Superior temporal gyrus (tissue), 1 donor: Measurements from ENCODE around the gene CHST4.
"Not testable (repeated sequence)": the region's sequence is repeated elsewhere in the genome, so short reads cannot be mapped to it uniquely, and the experiment has no call there.

ENCODE experiments used
- DNase-seq: peaks from one replicate; pipeline ENCODE4 v3.0.0-alpha.2; 2016; ENCODE audit errors: extremely low spot score

CHST4 gene

DNA sequence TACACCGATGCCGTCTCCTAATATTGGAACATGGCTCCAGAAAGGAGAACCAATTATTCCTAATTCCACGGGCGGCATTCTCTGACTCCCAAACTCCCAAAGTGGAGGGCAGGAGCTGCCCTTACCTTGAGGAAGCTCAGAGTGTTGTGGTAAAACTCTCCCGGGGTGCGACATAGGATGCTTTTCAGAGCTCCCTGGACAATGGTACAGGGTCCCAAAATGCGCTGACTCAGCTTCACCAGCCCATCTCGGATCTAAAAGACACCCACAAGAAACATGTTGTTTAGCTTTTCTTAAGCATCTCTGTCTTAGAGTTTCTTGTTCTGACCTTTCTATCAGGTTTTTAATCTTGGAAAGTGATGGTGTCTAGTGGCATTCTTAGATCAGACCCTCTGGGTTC is 43.9 kb downstream of the CHST4 start:
- no peak for DNase-seq

DNA sequence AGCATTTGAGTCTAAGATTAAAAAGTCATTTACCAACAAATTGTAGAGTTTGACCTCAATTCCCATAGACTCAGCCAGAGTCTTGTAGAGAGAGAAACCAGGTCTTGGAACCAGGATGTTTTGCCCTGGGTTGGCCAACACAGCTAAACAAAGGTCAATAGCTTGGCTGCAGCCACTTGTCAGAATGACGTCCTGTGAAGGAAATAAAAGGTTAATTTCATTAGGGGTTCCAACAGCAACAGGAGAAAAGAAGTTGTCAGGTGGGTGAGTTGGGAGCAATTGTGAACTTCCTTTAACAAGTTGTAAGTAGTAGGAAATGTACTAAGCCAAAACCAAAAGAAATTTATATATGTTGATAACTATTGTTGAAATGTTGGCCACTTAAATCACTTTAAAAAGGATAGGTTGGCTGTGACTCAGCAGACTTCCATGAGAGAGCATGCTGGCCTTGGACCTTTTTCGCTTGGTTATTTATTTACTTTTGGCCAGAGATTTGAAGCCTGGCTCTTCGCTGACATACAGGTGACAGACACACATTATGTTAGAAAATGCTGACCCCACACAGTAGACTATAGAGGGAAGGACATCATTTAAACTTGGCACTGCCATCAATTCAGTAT is 46.4 kb downstream of the CHST4 start:
- no peak for DNase-seq

DNA sequence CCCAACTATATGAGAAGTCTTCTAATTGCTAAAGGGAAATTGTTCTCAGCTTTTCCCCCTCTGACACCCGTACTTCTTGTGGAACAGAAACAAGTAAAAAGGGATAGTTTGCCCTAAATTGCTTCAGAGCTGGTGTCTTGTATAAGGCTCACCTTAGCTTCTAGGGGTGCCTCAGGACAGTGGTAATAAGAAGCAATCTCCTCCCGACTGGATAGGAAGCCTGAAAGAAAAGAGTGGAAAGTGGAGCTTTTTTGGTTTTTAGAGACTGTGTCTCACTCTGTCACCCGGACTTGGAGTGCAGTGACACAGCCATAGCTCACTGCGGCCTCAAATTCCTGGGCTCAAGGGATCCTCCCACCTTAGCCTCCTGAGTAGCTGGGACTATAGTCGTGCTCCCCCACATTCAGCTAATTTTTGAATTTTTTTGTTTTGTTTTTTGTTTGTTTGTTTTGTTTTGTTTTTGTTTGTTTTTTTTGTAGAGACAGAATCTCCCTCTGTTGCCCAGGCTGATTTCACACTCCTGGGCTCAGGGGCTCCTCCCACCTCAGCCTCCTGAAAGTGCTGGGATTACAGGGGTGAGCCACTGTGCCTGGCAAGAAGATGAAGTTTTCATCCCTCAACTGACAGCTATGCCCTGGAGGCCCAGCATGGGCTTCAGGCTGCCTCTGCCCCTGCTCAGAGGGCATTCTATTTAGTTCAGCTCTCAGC is 47.3 kb downstream of the CHST4 start:
- DNase-seq, result no peak

DNA sequence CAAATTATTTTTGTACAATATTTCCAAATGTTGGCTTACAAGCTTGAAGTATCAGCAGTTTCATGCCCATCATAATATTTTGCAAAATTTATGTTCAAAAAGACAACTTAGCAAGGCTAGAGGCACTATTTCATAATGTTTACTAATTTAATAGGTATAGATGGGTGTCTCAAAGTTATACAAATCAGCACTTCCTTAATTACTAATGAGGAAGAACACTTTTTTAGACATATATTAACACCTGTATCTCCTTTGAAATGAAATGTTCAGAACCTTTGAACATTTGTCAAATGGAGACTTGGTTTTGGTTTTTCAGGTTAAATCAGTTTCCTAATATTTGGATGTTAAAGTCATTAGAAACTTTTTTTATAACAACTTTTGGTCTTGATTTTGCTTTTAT is 48.5 kb downstream of the CHST4 start:
- no peak for DNase-seq

DNA sequence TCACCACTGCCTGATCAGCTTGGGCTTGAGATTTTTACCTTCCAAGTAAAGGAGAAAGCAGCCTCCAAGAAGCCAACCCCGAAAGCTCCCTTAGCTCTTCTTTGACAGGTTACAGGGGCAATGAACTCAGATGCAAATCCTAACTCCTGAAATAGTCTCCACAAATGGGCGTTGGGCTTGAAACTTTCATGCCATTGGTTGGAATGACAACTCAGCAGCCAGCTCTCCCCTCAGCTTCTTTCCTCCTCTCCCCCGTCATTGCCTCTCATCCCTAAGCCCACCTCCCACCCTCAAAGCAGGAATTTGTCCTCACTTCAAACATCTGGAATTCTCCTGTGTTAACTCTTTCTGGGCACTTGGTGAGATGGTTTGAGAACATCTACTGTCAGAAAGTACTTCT is 50.7 kb downstream of the CHST4 start, which contains the start of gene TAT:
Gene TAT, minus strand, starts transcription at position 122 of the 400 bp plus-strand sequence. CDS start 677 bp downstream, outside the sequence.
- no peak for DNase-seq

DNA sequence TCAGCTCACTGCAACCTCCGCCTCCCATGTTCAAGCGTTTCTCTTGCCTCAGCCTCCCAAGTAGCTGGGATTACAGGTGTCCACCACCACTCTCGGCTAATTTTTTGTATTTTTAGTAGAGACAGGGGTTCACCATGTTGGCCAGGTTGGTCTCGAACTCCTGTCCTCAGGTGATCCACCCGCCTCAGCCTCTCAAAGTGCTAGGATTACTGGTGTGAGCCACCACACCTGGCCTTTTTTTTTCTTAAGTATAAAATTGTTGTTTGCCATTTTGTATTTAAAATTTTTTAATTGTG is 56.3 kb downstream of the CHST4 start:
- DNase-seq, result not testable (repeated sequence)

DNA sequence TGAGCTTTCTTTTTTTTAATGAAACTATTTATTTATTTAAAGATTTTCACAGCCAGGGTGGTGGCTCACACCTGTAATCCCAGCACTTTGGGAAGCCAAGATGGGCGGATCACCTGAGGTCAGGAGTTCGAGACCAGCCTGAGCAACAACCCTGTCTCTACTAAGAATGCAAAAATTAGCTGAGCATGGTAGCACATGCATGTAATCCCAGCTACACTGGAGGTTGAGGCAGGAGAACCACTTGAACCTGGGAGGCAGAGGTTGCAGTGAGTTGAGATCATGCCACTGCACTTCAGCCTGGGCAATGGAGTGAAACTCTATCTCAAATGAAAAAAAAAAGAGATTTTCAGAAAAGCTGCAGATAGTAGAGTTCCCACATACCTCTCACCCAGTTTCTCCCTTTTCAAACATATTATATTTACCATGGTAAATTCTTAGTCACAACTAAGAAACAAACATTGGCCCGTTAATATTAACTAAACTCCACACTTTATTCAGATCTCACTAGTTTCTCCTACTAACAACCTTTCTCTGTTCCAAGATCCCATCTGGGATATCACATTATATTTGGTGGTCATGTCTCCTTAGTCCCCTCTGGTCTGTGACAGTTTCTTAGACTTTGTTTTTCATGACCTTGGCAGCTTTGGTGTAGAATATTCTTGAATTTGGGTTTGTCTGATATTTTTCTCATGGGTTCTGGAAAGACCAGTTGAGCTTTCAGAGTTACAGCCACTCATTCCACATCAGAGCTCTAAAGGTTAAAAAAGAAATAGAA is 58.5 kb downstream of the CHST4 start:
- no peak for DNase-seq

DNA sequence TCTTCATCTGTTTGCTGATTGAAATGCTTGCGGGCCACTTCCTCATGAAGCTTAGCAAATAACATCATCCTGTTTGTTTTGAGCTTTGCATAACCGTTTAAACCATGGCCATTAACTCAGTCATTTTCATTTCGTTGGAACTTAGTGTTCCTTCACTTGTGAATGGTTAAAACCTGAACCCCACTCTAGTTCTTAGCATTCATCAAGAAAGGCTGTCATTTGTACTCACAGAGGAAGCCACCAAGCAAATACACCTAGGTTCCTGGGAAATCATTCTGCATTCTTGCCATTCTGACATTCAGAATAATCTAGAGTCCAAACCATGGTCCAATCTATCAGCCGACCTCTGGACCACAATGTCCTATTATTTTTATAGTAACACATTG is 59.1 kb downstream of the CHST4 start:
- DNase-seq, result no peak
